Measurements from ENCODE around the gene ARL14EPL.

ARL14EPL gene

DNA sequence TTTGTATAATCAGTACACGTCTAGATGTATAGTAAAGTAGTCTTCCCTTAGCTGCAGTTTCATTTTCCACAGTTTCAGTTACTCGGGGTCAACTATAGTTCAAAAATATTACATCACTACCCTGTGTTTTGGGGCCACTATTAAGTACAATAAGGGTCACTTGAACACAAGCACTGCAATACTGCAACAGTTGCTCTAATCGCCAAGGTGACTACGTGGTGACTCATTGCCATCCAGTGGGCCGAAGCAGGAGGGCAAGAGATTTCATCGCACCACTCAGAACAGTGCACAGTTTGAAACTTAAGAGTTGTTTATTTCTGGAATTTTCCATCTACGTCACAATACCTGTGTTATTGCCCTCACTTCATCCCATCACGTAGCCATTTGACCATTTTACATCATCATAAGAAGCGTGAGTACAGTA, at the start of gene ARL14EPL:
TSS of gene ARL14EPL (plus strand) at position 379 of the 424 bp plus-strand sequence. CDS start 18,994 bp downstream, outside the sequence.
- no peak for DNase-seq

DNA sequence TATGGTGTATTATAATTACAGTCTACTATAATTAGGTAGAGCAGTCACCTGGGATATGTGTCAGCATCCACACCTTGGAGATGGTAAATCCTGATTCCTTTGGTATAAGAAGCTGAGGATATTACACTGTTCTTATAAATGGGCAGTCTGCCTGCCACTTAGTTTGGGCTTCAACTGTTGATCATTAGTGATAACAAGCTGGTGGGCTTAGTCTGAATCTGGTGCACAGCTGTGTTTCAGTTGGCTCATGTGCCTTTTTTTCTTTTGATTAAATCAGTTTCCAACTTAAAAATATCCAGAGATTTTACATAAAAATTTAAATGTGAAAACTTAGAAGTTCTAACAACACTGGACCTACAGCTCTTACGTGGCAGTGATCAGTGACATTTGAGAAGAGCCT, 48.8 kb upstream of the ARL14EPL start:
- DNase-seq: no peak

DNA sequence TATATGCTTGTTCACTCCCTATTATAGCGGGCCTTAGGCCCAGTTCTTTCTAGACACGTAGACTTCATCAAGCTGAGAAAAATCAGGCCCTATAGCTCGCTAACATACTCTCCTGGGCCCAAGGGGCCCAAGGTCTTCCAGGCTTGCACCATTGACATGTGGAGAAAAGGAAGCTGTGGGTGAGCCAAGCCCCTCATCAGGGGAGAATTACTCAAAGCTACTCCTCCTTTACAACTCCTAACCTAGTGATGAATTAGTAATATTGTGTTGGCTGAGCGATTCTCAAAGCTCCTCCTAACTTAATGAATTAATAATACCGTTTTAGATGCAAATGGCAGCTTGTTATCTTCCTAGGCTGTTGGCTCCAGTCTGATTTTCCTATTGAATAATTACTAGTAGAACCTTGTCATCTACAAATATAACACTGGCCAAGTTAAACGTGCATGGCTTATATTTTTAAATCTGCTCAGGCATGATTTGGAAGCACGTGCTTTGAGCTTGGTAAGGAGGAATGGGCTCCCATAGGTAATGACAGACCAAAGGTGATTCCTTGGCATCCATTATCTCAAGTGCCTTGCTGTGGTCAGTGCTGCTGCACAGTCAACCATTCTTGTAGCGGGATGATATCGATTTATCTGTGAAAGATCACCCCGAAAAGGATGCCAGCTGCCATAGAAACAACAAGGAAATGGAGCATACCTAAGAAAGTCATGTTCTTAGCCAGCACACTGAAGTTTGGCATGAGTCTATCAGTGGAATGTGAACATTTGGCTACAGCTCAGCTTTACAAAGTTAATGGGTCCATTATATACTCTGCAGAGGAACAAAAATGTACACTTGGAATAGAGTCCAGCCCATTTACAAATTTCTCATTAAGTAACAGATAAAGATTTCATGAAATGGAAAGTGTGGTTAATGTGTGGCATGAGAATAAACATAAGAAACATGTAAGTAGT, 46.2 kb upstream of the ARL14EPL start:
- no peak for DNase-seq

DNA sequence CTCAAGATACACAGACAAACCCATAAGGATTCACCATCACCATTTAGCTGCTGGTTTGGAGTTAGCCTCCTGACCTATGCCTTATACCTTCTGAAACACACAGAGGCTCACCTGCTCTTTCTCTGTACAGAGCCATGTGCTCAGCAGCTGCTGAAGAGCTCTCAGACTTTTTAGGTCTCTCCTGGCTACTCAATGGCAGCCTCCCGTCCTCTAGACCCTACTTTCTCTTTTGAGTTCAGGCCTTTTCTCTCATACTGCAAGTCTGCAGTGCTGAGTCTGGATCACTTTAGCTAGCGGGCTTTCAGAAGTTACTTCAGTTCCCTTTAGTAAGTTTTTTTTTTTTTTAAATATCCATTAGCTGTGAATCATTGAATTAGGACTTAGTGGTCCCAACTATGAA, 44.3 kb upstream of the ARL14EPL start:
- no peak for DNase-seq

DNA sequence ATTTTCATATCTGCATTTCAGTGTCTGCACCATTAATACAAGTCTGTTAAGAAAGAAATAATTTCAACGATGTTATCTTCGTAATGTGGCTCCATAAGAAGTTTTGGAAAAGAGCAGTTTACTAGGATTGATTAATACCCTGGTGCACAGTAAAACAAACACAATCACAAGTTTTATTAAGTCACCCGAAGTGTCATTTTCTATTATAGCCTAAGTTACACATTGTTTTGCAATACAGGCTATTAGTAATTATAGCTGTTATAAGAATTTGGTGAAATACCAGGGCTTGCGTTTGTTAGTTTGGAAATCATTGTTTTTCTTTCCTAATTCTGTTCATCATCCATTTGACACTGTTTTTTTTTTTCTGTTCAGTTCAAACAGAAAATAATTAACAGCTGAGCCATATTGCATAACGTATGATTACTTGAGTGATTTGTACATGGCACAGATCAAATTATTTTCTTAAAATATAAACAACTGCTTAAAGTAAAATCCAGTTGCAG, 39.4 kb upstream of the ARL14EPL start:
- DNase-seq: no peak

DNA sequence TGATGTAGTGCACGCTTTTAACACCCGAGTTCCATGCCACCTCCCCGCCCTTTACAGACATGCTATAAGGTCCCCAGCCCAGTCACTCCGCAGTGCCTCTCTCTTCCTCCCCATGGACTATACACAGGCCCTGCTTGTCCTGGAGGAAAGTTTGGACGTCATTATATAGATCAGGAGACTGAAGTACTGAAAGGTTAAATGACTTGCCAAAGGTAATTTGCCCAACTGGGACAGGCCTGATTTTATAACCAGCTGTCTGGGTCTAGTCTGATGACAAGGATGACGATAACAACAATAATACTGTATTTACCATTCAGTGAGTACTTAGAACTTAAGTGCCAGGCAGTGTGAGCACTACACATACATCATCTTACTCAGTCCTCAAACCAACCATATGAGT, 36.9 kb upstream of the ARL14EPL start:
- no peak for DNase-seq

DNA sequence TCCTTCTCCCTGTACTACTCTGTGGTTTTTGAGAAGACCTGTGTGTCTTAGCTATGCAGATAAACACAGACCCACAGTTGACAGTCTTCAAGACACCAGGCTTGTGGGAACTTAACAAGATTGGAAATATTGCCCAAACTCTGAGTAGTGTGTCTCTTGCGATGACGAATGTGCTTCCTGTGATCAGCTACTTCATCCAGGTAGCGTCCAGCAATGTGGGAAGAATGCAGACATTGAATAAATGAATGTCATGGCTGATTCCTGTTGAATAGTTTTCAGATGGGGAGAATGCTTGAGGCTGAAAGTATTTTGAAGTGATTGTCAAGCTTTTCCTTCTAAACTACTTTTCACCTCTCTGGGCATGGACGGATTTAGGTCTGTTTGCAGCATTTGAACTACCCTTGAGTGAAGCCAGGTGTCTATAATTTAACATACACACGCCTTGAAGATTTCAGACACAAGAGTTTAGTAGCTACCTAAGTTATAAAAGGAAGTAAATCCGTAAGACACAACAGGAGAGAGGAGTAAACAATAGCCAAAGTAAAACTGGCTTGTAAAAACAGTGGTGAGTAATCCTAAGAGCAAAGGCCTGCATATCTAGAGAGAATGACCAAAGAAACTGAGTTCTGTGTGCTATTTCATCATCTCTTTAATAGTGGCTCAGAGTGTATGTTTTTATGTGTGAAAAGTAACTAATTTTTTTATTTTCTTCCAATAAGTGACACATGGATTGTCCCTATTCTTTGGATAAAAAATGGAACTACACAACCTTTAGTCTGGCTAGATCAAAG, 30.0 kb upstream of the ARL14EPL start:
- DNase-seq: no peak

DNA sequence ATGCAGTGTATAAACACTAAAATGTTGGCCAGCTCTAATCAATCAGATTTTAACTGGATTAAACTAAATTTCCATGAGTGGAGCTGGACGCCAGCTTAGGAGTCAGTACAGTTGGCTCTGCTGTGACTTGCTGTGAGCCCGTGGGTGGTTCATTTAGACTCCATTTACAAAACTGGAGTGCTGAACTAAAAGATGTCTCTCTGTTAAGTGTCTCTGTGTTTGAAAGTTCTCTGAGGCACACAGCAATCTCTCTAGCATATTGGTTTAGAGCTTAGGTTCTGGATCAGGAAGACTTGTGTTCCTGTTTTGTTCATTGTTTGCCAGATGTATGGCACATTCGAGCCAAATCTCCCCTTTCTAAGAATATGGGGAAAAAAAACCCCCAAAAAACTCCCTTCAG, 28.0 kb upstream of the ARL14EPL start:
- DNase-seq: no peak

DNA sequence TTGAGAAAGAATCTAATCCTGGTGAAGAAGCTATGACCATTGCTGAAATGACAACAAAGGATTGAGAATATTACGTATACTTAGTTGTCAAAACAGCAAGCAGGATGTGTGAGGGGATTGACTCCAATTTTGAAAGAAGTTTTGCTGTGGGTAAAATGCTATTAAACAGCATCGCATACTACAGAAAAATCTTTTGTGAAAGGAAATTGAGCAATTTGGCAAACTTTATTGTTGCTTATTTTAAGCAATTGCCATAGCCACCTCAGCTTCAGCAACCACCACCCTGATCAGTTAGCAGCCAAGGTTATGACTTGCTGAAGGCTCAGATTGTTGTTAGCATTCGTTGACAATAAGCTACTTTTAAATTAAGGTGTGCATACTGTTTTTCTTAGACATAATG, 22.5 kb upstream of the ARL14EPL start:
- DNase-seq: no peak

DNA sequence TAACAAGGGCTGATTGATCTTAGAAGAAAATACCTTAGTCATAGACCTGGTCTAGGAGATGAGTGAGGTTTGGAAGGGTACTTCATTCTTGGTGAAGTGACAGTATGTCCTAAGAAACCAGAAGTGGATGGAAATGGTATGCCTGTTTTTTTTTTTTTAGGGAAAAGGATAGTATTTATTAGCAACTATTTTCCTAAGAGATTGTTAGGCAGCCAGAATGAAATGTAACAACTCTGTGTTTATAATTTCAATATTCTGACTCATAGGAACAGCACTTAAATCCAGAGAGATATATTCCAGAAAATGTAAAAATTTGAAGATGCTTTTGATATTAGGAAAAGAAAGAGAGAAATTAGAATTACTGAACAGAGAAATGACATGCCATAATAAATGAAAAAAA, 21.2 kb upstream of the ARL14EPL start:
- DNase-seq: no peak

DNA sequence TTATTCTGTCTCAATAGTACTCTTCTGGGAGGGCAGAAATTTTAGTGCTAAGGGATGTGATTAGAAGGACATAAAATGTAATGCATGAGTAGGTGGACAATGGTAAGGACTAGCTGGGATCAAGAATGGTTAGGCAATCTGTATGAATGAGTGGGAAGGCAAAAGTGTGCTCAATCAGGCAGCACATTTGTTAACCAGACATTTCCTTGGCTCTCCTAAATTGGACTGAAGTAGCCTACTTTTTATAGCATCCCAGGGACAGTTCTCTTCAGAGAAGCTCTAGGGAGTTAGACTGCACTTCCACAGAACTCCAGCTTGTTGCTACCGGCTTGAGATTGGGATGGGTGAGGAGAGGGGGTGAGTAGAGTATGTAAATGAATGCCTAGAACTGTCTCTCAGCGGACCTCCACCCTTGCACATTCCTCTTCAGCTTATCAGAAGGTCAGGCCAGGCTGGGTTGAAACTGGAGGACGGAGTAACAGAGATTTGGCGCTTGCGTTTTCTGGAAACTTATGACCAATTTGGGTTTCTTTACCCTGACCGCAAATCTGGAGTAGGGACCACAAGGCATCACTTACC, 19.0 kb upstream of the ARL14EPL start:
- DNase-seq: no peak

DNA sequence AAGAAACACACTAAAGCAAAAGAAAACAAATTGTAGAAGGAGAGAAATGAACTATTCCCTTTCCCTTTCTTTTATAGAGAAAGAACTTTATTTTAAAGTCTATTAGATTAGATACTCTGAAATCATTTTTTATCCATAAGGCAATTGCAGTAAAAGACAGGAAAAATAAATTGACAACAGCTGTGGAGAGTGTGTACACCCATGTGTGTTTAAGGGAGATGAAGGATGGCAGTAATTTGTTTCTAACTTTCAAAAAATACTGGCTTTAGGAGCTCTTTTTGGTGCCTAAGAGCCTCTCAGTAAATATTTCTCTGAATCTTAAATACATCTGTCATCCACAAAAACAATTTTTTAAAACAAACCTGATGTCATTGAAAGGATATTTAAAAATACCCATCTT, 18.3 kb upstream of the ARL14EPL start:
- DNase-seq: no peak

DNA sequence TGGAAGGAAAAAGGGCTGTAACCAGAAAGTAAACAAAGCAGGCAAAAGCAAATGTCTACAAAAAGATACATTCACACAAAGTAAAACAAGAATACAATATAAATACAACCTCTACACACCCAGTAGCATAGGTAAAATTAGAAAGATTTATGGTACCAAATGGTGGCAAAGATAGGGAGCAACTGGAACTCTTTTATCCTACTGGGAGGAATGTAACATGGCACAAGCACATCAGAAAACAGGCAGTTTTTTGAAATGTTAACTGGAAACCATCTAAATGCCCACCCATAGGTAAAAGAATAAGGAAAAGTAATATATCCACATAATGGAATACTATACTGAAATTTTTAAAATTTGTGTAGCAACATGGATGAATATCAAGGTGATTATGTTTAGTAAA, 8.7 kb upstream of the ARL14EPL start:
- no peak for DNase-seq

DNA sequence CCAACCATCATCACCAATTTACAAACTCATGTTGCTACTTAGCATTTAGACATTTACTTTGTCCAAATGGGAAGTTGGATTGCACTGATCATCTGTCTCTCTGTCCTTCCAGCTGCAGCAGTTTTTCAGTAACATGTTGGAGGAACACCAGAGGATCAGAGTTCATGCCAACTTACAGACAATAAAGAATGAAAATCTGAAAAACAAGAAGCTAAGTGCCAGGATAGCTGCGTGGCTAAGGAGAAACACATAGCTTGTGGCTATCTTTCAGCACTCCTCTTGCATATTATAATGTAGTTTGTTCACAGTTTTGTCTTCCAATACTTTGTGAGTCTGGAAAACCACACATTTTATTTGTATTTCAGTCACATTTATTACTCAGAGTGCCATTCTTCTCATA, 6.4 kb upstream of the ARL14EPL start:
- DNase-seq: no peak

DNA sequence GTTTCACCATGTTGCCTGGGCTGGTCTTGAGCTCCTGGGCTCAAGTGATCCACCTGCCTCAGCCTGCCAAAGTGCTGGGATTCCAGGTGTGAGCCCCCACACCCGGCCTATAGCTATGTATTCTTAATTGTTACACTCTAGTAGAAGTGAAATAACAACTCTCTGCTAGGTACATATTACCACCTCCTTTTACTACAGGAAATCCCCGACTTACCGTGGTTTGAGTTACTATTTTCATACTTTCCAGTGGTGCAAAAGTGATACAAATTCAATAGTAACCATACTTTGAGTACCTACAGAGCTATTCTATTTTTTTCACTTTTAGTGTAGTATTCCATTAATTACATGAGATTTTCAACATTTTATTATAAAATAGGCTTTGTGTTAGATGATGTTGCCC, 719 bp downstream of the ARL14EPL start:
- no peak for DNase-seq

DNA sequence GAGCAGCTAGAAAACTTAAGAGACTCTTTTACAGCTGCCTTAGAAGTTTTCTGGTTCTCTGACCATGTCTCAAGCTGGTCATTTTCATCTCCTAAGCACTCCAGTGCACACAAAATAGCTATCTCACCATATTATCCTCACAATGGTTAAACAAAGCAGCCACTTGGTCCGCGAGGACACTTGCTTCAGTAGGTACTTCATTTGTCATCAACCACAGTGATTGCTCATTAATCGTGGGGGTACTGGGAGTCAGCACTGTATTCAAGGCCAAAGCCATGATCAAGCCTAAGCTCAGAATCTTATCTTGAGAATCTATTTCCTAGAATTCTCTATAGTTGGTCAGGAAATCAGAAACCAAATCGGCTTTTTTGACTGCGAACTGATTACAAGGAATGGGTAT, 2.9 kb downstream of the ARL14EPL start:
- no peak for DNase-seq

DNA sequence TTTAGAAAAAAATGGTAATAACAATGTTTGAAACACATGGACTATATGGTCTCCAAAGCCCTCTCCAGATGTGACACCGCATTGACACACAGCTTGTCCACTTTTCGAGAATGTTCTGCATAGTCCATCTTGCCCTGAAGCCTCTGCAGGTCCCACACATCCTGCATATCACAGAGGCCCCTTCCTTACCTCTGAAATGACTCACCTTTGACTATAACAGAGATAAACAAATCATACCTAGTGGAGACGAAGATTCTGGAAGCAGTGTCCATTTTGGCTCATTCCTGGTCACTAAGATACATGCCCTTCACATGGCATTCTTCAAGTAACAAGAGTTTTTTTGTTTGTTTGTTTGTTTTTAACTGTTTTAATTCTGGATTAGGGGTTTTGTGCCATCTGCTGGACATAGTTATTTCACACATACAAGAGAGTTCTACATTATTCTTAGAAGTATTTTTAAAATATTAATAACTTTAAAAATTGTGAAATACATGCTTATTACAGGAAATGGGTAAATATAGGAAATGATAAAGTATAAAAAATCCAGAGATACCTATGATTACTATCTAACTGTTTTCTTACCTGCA, 5.1 kb downstream of the ARL14EPL start:
- no peak for DNase-seq

DNA sequence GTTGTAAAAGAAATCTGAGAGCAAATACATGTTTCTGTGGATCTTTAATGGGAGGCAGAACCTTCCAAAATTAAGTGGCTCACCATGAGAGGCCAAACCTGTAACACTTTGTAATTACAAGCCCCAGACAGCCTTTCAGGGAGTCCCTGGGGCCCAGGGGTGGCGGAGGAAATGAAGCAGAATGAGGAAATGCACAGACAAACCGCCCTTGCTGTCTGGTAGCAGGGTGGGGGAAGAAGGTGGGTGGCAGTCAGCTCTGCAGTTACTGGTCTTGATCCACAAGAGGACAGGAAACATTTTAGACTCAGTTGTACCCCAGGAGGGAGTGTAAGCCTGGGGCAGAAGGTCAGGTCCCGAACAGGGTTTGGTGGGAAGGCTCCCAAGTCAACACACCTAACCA, 6.5 kb downstream of the ARL14EPL start:
- DNase-seq: peak; percentile 3

DNA sequence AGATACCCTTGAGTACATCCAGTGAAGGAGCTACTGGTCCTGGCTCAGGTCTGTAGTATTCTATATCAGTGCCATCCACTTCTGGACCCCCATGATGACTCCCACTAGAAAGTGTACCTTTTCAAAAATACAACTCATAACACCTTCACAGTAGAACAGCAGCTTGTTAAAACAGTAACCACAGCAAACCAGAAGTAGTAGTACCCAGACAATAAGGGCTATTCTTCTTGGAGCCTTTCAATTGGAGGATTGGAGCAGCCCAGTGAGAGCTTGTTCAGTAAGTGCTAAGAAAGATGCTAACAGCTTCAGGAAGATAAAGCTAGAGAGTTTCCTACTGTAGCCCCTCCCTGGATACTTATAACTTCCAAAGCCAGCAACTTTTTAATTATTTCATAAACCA, 10.1 kb downstream of the ARL14EPL start:
- DNase-seq: no peak

DNA sequence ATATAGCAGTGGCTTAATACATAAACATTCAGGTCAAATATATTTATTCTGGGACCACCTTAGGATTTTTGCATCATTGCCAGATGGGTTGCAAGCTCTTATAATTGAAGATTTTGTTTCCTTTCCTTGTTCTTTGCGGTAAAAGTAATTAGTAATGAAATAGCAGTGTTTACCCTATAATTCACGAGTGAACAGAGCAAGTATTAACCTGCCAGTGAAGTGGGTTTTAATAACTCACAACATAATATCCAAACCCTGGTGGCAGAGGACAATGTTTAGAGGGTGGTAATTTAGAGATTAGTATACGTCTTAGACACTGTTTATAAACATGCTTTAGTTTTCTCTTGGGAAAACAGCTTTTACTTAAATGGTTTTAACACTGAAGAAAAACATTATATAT, 11.8 kb downstream of the ARL14EPL start:
- no peak for DNase-seq

DNA sequence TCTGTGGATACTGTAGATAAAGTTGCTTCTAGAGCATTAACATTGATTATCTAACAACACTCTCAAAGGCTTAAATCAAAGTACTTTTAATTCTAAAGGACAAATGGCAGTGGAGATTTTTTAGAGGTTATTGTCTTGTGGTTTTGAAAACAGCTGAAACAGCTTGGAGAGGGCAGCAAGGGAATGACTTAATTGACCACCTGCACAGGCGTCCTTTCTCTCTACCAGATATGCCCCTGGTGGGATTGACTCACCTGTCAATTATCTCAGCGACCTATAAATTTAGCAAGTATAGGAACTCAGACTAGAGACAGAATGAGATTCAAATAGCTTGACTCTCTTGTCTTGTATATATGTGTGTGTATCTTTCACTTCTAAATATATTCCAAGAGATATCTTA, 13.5 kb downstream of the ARL14EPL start:
- DNase-seq: no peak

DNA sequence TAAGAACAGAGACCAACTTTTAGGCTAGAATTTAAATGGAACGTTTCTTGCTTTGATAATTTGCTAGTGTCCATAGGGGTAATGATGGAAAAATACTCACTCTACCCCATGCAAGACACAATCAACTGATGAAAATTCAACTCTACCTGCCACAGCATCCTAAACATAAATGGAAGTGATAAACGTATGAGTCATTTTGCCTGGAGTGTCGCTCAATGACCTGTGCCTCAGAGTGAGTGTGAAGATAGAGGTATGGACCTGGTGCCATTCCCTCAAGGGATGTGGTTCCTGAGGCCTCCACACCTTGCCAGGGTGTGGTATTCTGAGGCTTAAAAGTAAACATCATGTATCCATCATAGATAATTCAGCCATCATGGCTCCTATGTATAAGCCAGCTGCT, 14.0 kb downstream of the ARL14EPL start:
- DNase-seq: no peak

DNA sequence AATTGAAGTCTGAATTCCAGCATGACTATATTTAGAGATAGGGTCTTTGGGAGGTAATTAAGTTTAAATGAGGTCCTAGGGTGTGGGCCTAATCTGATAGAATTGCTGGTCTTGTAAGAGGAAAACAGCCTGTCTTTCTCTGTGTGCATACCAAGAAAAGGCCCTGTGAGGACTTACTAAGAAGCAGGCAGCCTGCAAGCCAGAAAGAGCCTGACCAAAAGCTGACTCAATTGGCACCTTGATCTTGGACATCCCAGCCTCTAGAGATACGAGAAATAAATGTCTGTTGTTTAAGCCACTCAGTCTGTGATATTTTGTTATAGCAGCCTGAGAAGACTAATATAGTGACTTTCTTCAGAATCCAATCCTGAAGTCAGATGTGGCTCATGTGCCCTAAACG, 14.6 kb downstream of the ARL14EPL start:
- DNase-seq: no peak
